Activated naive CD8-positive, alpha-beta T cell treated with anti-CD3 and anti-CD28 coated beads, Interleukin-2, amount 50 U/mL, for 16 hours (primary cell): ENCODE results near the gene CADPS.

Source experiments
- DNase-seq: peaks from one replicate; pipeline ENCODE4 v3.0.0-alpha.2; 2020; ENCODE audit warnings: low read depth, low spot score

The CADPS gene

DNA sequence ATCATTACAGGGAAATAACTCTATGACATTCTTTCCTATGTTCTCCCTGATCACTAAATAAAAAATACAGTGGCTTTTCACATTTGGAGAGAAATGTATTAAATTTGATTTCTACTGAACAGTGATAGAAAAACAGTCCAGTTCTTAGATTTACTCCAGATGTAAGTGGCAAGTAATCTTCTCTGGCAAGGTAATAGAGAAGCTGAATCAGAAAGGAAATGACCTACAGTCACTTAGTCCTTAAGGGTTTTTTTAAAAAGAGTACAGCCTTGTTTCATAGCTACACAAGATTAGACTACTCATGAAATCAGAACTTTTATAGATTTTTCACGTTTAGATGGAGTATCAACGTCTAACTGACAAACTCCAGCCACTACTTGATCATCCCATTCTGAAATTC lies 236.9 kb downstream of the CADPS start:
- DNase-seq: no peak

DNA sequence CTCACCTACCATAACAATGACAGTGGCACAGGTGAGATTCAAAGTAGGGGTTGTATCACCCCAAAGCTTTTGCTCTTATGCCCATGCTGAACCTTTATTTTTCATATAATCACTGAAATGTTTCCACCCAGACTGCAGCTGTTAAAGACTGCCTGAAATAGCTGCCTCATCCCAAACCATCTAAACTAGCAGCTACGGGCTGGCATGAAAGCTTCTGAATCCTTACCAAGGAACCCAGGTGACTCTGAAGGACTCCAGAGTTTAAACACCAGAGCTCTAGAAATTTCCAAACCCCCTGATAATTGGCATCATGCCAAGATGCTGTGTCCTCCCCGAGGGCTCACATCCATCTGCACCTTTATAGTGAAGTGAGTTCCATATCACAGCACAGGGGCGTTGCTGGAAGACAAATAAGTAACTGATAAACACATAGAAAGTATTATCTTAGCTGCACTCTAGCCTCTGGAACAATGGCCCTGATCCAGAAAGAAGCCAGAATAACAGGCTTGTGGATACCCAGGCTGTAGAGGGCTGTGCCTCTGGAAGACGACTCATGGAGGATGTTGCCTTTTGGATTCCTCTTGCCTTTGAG lies 238.9 kb downstream of the CADPS start:
- no peak for DNase-seq

DNA sequence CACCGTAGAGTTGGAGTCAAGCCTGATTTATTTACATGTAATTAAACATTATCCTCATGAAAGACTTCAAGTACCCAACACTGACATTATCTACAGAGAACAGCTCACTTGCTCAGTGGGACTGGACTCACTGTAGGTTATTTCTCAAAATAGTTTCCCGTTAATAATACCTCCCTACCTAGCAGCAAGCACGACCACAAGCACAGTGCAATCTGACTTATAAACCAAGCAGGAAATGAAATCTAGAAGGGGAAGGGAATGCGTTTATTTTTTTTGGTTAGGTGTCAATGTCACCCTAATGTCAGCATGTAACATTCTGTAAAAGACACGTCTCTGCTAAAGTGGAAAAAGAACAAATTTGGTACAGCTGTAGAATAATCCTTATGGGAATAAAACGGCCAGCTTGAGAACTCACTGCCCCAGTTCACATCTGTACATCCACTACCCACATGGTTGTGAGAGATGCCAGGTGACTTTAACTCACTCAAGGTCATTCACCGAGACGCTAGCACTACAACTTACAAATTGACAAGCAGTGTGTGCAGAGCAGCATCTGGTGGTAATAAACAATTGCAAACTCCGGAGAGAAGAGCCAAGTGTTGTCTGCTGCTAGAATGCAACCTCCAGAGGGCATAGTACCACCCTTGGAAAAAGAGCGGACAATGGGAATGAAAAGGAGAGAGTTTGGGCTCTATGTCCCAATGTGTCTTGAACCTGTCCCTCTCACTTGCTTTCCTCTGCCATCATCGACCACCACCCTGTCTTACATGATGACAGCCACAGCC lies 242.5 kb downstream of the CADPS start:
- DNase-seq: no peak

DNA sequence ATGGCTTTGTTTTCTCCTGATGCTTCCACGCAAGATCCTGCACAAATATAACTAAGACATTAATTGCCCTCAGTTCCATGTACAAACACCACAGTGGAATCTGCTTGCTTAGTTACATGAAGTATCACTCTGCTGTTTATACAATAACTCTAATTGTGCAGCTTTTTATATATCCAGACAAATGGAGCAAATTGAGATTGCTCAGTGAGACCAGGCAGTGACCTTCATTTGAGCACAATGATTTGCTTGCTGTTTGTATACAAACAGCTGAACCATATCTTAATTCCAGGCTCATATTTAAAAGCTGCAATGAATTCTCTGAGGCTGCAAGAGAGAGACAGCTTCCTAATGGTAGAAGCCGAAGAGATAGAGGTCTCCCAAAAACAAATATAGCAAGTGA lies 243.7 kb downstream of the CADPS start:
- no peak for DNase-seq

DNA sequence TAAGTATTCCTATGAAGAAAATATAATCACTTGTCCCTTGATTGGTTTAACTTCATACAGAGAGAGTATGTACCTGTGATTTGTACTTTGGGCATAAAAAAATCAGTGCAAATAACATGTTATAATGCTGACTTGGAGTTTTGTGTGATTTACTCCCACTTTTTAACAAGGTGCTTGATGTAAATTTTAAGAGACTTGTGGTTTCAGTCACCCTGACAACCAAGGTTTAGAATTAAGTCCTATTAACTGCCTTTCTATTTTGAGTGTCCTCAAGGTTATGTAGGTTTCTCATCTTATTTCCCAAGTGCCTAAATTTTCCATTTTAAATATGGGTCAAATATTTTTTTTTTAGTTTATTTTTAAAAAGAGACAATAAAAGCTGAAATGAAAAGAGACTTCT lies 244.6 kb downstream of the CADPS start:
- no peak for DNase-seq

DNA sequence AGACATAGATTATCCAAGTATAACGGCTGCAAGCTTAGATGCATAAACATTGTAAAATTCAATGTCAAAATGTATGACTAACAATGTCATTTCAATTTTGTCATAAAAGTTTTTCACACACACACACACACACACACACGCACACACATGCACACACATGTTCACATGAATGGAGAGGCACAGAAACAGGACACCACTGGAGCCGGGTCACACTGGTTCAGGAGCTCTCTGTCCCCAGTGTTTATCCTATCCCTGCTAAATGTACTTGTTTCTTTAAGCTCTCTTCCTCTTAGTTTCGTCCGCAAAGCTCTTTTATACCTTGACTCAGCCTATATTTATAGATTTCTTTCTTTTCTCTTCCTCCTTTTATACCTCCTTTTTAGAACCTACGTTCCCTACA lies 249.9 kb downstream of the CADPS start:
- DNase-seq: no peak

DNA sequence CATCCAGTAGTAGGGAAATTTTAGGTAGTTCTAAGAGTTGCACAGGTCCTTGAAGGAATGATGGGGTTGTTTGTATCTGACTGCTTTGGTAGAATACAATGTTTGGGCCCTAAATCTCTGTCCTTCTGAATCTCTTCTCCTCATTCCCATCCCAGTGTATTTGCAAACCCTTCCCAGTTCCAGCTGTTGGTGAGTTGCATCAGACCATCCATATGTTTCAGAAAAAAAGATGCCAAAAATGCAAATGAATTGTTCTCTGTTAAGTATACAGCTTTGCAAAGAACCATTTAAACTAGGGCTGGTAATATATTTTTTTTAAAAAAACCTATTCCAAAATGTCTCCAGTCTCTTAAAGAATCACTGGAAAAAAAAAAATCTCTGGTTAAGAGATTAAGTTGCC lies 251.0 kb downstream of the CADPS start:
- no peak for DNase-seq

DNA sequence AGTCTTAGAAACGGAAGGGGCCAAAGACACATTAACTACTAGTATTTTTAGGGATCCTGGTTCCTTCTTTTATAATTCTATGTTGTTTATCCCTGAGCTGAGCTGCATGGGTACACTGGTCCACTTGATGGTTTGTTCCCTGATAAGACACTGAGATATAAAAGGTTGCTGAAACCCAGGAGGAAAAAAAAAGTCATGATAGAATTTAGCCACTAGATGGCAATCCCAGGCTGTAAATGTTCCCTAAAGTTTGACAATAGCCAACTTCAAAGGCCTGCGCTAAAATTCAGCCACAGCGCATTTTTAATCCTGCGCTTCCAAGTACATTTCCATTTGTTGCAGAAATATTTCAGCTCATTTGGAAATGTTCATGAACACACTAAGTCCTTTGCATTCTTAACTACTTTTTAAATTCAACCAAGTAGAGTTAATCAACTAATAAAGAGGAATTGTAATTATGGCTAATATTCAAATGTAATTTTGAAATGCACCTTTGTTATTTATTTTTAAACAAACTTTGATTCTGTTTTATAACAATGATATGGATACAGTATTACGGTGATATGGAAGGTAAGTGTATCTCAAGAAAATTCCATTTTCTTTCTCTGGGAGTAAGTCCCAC lies 252.6 kb downstream of the CADPS start:
- no peak for DNase-seq

DNA sequence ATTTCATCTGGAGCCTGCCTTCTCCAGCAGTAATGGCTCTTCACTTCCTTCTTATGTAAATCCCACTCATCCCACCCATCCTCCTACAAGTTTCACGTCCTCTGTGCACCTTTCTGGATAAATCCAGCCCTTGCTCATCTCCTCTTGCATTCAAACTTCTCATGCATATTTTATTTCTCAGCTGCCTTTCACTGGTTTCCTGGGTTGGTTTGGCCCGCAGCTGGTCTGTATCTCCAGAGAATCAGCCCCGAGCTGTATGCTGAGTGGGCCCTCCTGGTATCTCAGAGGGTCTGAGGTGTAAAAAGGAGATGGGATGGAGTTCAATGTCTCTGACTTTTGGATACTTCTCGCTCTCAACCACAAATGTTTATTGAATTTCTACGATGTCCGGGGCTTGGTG lies 253.3 kb downstream of the CADPS start:
- DNase-seq: no peak

DNA sequence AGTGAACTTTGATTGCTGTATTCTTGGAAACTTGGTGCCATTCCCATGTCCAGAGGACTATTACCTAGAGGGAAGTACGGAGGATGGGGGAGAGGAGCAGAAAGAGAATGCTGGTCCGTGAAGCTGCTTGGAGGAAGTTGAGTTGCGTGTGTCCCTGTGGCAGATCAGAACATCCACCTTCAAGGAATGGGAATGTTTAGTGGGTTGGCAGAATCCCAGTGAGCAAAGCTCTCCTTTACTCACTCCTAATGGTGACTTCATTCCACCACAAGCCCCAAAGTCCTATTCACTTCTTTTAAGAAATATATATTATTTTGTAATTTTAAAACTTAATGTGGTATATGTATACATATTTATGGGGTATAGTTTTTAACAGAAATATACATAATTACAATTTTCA lies 254.0 kb downstream of the CADPS start:
- DNase-seq: no peak

DNA sequence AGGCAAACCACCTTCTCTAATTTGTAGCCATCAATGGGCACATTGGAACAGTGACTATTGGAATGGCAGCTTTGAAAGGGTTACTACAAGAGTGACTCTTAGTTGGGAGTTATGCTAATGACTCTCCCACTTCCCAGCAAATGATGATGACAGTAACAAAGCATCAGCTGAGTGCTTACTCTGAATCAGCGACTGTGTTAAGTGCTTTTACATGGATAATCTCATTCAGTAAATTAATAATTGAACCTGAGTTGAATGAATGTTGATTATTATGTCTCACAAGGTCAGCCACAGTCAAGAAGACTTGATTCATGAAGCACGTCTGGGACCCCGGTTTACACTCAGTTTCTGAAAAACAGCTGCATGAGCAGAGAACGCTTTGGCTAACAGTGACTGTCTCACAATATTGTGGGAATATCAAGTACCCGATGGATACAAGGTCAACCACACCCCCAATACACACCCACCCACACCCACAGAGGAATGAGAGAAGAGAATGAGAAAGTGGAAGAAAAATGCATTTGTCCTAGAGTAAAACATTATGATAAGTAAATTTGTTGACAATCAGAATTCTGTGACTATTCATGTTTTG lies 259.9 kb downstream of the CADPS start:
- no peak for DNase-seq

DNA sequence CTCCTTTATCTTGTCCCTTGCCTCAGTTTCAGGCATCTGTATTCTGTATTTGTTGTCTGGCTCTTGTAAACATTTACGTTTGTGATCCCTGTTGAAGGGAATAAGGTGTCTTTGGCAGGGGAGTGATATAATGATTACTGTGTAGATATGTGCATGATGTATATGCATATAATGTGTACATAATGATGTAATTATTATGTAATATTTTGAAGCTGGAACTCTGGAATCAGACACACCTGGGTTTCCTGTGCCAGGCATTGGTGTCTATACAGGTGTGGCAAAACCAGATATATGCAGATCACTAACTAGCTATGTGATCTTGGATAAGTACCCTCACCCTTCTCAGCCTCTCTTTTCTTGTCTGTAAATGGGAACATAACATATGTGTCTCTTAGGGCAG lies 260.7 kb downstream of the CADPS start:
- DNase-seq: no peak

DNA sequence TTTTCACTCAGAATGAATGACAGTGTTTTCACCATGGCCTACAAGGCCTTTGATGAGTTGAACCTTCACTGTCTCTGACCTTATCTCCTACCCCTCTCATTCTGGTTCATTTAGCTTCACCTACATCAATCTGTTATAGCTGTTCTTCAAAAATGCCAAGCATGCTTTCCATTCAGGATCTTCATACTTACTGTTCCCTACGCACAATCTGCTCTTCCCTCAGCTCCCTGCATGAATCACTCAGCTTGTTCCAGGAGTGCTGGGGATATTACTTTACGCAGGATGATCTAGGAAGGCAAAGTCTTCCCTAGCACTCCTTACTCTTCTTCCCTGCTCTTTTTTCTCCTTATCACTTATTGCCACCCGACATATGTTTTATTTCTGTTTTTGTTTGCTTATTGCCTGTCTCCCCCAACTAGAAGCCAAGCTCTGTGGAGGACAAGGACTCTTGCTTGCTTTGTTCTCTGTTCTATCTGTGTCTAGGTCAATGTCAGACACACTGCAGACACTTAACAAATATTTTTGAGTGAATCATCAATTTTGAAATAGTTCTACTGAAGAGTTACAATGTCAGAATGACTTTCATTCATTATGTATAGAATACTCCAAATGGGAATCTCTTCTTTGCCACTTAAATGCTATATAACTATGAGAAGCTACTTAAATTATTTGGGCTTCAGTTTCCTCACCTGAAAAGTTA lies 263.5 kb downstream of the CADPS start:
- no peak for DNase-seq

DNA sequence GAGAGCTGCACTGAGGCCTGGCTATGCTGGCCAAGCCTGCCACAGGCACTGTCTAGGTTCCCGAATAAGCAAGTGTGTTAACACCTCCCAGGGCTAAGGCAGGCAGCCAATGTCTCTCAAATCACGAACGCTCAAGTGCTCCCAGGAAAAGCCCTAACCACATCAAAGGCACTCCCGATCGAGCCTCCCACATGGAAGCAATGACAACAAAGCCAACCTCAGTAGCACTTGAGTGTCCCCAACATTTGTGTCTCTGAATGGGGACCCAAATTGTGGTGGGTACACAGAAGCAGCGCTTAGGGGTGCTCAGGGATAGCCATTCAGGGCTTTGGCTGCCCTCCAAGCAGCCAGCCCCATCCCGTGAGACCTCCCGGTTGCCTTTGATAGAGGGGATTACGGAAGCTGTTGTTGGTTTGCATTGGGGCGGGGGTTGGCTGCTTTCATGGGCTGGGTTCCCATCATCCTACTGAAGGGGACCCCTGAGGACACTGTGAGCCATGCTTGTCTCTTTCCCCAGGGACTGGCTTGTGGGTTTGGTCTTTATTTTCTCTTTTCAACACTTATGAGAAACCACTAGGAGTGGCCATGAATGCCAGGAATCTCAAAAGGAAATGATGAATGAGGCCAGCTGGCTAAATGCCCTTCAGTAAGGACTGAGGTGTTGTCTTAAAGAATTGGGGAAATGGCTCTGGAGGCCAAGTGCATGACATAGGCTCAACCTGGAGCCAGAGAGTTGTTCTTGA lies 267.8 kb downstream of the CADPS start:
- no peak for DNase-seq

DNA sequence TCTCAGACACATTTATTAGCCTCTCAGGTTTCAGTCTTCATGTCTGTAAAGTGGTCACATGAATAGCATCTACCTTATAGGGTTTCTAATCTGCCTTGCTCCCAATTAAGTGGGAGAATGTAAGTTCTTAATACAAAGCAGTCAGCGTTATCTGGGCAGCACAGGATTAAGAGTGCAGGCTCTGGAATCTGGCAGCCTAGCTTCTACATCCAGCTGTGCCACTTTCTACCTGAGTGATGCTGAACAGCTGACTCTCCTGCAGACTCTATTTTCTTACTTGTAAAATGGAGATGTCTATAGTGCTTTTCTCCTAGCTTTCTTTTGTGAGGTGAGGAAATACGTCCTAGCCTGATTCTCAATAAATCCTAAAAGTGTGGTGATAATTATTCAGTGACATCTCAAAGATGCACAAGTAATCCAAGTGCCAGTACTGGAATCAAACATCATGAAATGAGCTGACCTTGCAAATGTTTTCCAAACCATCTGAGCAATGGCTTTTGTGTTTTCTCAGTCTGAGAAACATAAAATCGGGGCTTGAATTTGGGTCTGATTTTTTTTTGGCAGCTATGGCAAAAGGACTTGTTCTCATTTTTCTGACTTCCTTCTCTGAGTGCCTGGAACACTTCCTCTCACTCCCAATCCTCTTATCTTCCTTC lies 269.7 kb downstream of the CADPS start:
- no peak for DNase-seq

DNA sequence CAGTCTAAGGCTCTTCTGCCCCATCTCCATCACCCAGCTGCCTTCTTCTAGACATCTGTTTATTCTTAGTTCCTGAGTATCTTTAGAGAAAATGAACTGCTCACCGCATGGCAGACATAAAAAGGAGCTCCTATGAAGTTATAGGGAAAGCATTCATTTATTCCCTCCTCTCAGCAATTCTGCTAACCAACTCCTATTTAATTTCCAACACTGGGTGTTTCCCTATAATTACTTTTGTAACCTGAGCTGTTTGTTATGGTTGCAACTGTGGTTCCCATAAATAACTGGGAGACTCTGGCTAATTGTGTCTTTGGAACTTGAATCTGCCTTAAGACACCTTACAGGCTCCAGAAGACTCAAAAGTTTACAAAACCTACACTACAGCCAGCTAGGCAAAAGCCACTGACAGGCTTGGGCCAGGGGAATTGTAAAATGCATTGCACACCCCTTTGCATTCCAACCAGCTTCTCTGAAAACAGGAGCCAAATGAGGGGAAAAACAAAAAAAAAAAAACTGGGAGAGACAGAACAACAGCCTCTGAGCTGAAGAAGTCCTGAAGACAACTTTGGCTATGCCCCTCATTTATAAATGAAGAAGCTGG lies 270.4 kb downstream of the CADPS start:
- DNase-seq: no peak

DNA sequence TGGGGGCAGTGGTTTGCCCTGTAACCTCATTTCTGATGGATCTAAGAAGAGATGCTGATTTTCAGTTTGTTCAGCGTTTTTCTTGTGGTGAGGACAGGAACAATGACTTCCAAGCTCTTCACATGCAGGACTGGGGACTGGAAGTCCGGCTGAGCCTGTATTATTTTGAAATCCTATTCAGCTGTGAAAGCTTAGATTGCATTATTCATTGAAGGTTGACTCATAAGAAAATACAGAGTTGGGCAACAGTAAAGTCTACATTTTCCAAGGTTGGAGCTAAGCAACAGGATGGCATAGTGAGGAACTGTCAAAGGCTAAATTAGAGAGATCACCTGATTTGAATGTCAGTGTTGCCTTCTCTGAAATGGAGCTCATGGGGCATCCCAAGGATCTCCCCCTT lies 270.9 kb downstream of the CADPS start:
- no peak for DNase-seq

DNA sequence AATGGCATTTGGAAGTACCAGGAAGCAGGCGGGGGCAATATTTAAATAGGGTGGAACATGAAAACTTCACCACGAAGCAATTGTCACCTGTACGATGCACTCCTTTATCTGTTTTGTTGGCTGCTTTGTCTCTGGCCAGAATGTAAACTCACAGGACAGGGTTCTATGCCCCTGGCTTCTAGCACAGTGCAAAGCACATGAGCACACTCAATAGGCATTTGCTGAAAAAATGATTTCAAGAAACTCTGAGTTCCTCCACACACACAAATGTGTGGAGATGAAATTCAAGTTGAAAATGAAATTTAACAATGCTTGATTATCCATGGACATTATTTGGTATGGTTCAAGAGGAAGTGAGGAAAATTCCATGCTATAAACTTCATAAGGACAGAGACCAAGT lies 272.2 kb downstream of the CADPS start:
- DNase-seq: no peak

DNA sequence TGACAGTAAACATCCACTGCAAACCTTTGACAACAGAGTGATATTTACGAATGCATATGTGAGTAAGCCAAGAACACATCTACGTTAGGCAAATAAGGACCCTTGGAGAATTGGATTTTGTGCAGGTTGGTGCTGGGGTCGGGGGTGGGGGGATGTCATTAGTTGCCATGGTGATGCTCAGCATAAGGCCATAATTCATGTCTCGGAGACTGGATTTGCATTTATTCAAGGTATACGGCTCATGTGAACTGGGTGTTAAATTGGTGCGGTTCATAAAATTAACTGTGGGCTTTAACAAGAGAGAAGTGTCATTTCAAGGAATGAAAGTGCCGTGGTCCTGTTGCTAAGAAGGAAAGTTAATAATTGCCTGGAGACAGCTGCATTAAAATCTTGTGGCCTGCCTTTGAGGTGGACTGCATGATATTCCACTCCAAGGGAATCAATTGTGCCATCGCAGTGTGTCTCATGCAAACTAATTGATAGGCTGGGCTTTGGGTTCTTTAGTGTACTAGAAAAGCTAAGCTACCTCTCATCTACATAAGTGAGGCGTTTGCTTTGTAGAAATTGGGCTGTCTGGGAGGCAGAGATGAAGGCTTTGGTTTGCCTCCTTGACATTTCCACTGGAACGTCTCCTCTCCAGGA lies 273.0 kb downstream of the CADPS start:
- no peak for DNase-seq
